ENCODE results near the gene PPDPF.

PPDPF gene

GRCh38 chr20:63560856-63561609, 40.5 kb downstream of the PPDPF start:
- no peaks in the 10 kb centered on the region; the same call in 1 of the 2 replicates for H3K27me3 ChIP-seq (ENCODE audit: control insufficient read depth, low read length)
- H3K79me2 ChIP-seq (ENCODE audit: control insufficient read depth, low read length) = no peaks in the 10 kb centered on the region
- H3K27ac ChIP-seq (ENCODE audit: low read depth, low read length) = no peak overlapping the region
- TF ChIP-seq CTCF (IDR thresholded peaks at IDR 0.05; ENCODE audit: low read depth, low read length, poor library complexity, severe bottlenecking) (no peak), EZH2phosphoT487 (IDR thresholded peaks at IDR 0.05; ENCODE audit: borderline replicate concordance, low read length) (no peak)
- no peaks in the 10 kb centered on the region for H3F3A ChIP-seq (ENCODE audit: control insufficient read depth, insufficient read depth)
- H3K9me2 ChIP-seq (replicated peaks; ENCODE audit: control insufficient read depth, low read length) = no peaks in the 10 kb centered on the region
- H3K36me3 ChIP-seq (ENCODE audit: control insufficient read depth, low read length) = no peaks in the 10 kb centered on the region
- no peaks in the 10 kb centered on the region for H3K9me3 ChIP-seq (ENCODE audit: control insufficient read depth, insufficient read depth, low read length)
- H4K20me1 ChIP-seq (ENCODE audit: control insufficient read depth, insufficient read depth, low read depth, low read length) = no peaks in the 10 kb centered on the region
- H3K4me2 ChIP-seq (ENCODE audit: low read length) = no peak overlapping the region
- H3K4me1 ChIP-seq (ENCODE audit: control insufficient read depth, low read length) = peaks cover 12% of the 10 kb centered on the region
- H3K4me3 ChIP-seq (ENCODE audit: low read length) = no peak overlapping the region

GRCh38 chr20:63561624-63562396, 41.2 kb downstream of the PPDPF start:
- Histone ChIP-seq H3K4me2 (ENCODE audit: low read length) (no peak overlapping the region), H3K36me3 (ENCODE audit: control insufficient read depth, low read length) (no peaks in the 10 kb centered on the region), H3K27me3 (ENCODE audit: control insufficient read depth, low read length) (peaks cover 2% of the 10 kb centered on the region; the same call in 1 of the 2 replicates), H3K27ac (ENCODE audit: low read depth, low read length) (no peak overlapping the region), H3K79me2 (ENCODE audit: control insufficient read depth, low read length) (no peaks in the 10 kb centered on the region), H3K9me2 (replicated peaks; ENCODE audit: control insufficient read depth, low read length) (no peaks in the 10 kb centered on the region), H3K4me3 (ENCODE audit: low read length) (no peak overlapping the region), H3K4me1 (ENCODE audit: control insufficient read depth, low read length) (peaks cover 12% of the 10 kb centered on the region), H3K9me3 (ENCODE audit: control insufficient read depth, insufficient read depth, low read length) (no peaks in the 10 kb centered on the region), H4K20me1 (ENCODE audit: control insufficient read depth, insufficient read depth, low read depth, low read length) (no peaks in the 10 kb centered on the region), H3F3A (ENCODE audit: control insufficient read depth, insufficient read depth) (no peaks in the 10 kb centered on the region)
- no peak for TF ChIP-seq CTCF (IDR thresholded peaks at IDR 0.05; ENCODE audit: low read depth, low read length, poor library complexity, severe bottlenecking)
- no peak for TF ChIP-seq EZH2phosphoT487 (IDR thresholded peaks at IDR 0.05; ENCODE audit: borderline replicate concordance, low read length)

GRCh38 chr20:63562461-63563224, 42.1 kb downstream of the PPDPF start:
- Histone ChIP-seq H3K9me3 (ENCODE audit: control insufficient read depth, insufficient read depth, low read length) (no peaks in the 10 kb centered on the region), H3K27me3 (ENCODE audit: control insufficient read depth, low read length) (peaks cover 6% of the 10 kb centered on the region), H3F3A (ENCODE audit: control insufficient read depth, insufficient read depth) (no peaks in the 10 kb centered on the region), H3K27ac (ENCODE audit: low read depth, low read length) (no peak overlapping the region), H3K4me3 (ENCODE audit: low read length) (no peak overlapping the region), H4K20me1 (ENCODE audit: control insufficient read depth, insufficient read depth, low read depth, low read length) (no peaks in the 10 kb centered on the region), H3K79me2 (ENCODE audit: control insufficient read depth, low read length) (no peaks in the 10 kb centered on the region), H3K4me1 (ENCODE audit: control insufficient read depth, low read length) (peaks cover 14% of the 10 kb centered on the region), H3K4me2 (ENCODE audit: low read length) (peak overlapping the region; percentile 41), H3K36me3 (ENCODE audit: control insufficient read depth, low read length) (no peaks in the 10 kb centered on the region), H3K9me2 (replicated peaks; ENCODE audit: control insufficient read depth, low read length) (no peaks in the 10 kb centered on the region)
- no peak for TF ChIP-seq CTCF (IDR thresholded peaks at IDR 0.05; ENCODE audit: low read depth, low read length, poor library complexity, severe bottlenecking)
- TF ChIP-seq EZH2phosphoT487 (IDR thresholded peaks at IDR 0.05; ENCODE audit: borderline replicate concordance, low read length) = no peak

Data from DOHH2 (cell line).